Keratinocyte (primary cell): ENCODE data around the gene NGEF. TPM values are rescaled to one million over a fixed set of nuclear protein-coding genes. Genes with fewer than 3 reads are reported as not detected.

Experiments used
- DNase-seq: peaks from one replicate; pipeline ENCODE4 v3.0.0-alpha.2; 2011; ENCODE audit warnings: low read depth, missing footprints, low spot score
- FAIRE-seq: peaks from 2 replicates; lab custom pipeline; 2011; peaks lifted over from hg19 to GRCh38; lab: Jason Lieb, UNC
- H2AFZ ChIP-seq: 2 replicates; pipeline ENCODE4 v1.6.0; 2012; ENCODE audit warnings: low read length, control low read depth, inconsistent platforms; ENCODE audit not compliant: control insufficient read depth
- H3K27ac ChIP-seq: 2 replicates; pipeline ENCODE4 v1.5.1; 2011; ENCODE audit warnings: low read length; ENCODE audit not compliant: control insufficient read depth, insufficient read depth
- H3K27me3 ChIP-seq: 3 replicates; pipeline ENCODE4 v1.6.0; 2011; ENCODE audit warnings: low read length; ENCODE audit not compliant: control insufficient read depth, insufficient read depth; ENCODE audit errors: extremely low read depth
- H3K36me3 ChIP-seq, 2 experiments: 2 replicates in 1 of 2; 3 replicates in 1 of 2; pipeline ENCODE4 v1.5.1; 2011; ENCODE audit warnings: low read length in 2 of 2, mild to moderate bottlenecking in 1 of 2; ENCODE audit not compliant: control insufficient read depth in 2 of 2, insufficient read depth in 2 of 2; ENCODE audit errors: extremely low read depth in 1 of 2
- H3K4me1 ChIP-seq: 3 replicates; pipeline ENCODE4 v1.5.1; 2011; ENCODE audit warnings: low read length; ENCODE audit not compliant: control insufficient read depth, insufficient read depth; ENCODE audit errors: extremely low read depth
- H3K4me2 ChIP-seq: 3 replicates; pipeline ENCODE4 v1.6.0; 2011; ENCODE audit warnings: low read depth, low read length; ENCODE audit not compliant: control insufficient read depth, insufficient read depth; ENCODE audit errors: extremely low read depth
- H3K4me3 ChIP-seq, 3 experiments: fragments of 200-600 bp in 1 of 3; sonication (generic) in 1 of 3; 2 replicates in 2 of 3; 3 replicates in 1 of 3; pipeline ENCODE4 v1.5.1; 2011 to 2016; ENCODE audit warnings: low read length in 3 of 3, mild to moderate bottlenecking in 3 of 3, control low read depth in 2 of 3, inconsistent platforms in 1 of 3, low read depth in 1 of 3, mixed read lengths in 1 of 3, mixed run types in 1 of 3, moderate library complexity in 1 of 3; ENCODE audit not compliant: control insufficient read depth in 2 of 3, insufficient read depth in 2 of 3; ENCODE audit errors: extremely low read depth in 1 of 3
- H3K79me2 ChIP-seq: 2 replicates; pipeline ENCODE4 v1.6.0; 2012; ENCODE audit warnings: low read length; ENCODE audit not compliant: control insufficient read depth, insufficient read depth
- H3K9ac ChIP-seq: 3 replicates; pipeline ENCODE4 v1.6.0; 2011; ENCODE audit warnings: low read length; ENCODE audit not compliant: control insufficient read depth, insufficient read depth; ENCODE audit errors: extremely low read depth
- H3K9me1 ChIP-seq: 3 replicates; pipeline ENCODE4 v1.6.0; 2011; ENCODE audit warnings: low read length; ENCODE audit not compliant: control insufficient read depth, insufficient read depth; ENCODE audit errors: extremely low read depth
- H3K9me3 ChIP-seq: 2 replicates; pipeline ENCODE4 v1.5.1; 2012; ENCODE audit warnings: low read depth, low read length; ENCODE audit not compliant: control insufficient read depth
- H4K20me1 ChIP-seq: 3 replicates; pipeline ENCODE4 v1.6.0; 2011; ENCODE audit warnings: low read length; ENCODE audit not compliant: control insufficient read depth, insufficient read depth; ENCODE audit errors: extremely low read depth
- CTCF ChIP-seq, 3 experiments: IDR thresholded peaks in 1 of 3; conservative IDR thresholded peaks in 1 of 3; optimal IDR thresholded peaks in 1 of 3; 2 replicates in 2 of 3; 3 replicates in 1 of 3; pipeline versions ENCODE3 to v1.5.1; 2011; ENCODE audit warnings: low read length in 3 of 3, mild to moderate bottlenecking in 3 of 3, moderate library complexity in 2 of 3, control low read depth in 1 of 3, inconsistent platforms in 1 of 3; ENCODE audit not compliant: insufficient read depth in 2 of 3; ENCODE audit errors: extremely low read depth in 1 of 3
- EZH2 ChIP-seq: IDR thresholded peaks from one replicate; pipeline ENCODE4 v1.6.1; 2012; ENCODE audit warnings: inconsistent platforms, mild to moderate bottlenecking, low read length, moderate library complexity
- dilution Hi-C: fragments of 300-500 bp; cut with MboI; formaldehyde crosslinking; loops from one replicate; pipeline ENCODE4 v1.7.0; 2020; ENCODE audit warnings: low sequenced_read_pairs; ENCODE audit not compliant: extremely low pct_ligation_motif_present
- polyA plus RNA-seq, 5 experiments: library from polyadenylated mRNA; depleted of rRNA in 3 of 5; stranded (reverse) in 3 of 5; stranded (forward) in 1 of 5; unstranded in 1 of 5; fragments of >200 nt; gene quantifications; 1 replicate in 1 of 5; 2 replicates in 3 of 5; 3 replicates in 1 of 5; pipeline versions ENCODE4 v1.2.1 to v1.2.3, GENCODE V29; 2011 to 2012; ENCODE audit warnings: missing spikeins in 2 of 5, low read depth in 1 of 5, low replicate concordance in 1 of 5

Gene NGEF
- polyA plus RNA-seq, 1 donor (not counting 4 experiments of a cell fraction or from before 2014, with no cell fraction given), result 0.17 TPM

- H3K4me1 ChIP-seq, result peaks cover 1% of the 10 kb centered on the region
- FAIRE-seq, result no peak
- H2AFZ ChIP-seq, result no peak overlapping the region
- H3K27ac ChIP-seq, result no peak overlapping the region
- peaks cover 10% of the 10 kb centered on the region for H3K27me3 ChIP-seq
- H3K9me3 ChIP-seq, result no peaks in the 10 kb centered on the region
- H4K20me1 ChIP-seq, result no peaks in the 10 kb centered on the region
- no peak overlapping the region for H3K9ac ChIP-seq
- dilution Hi-C loops, result no loop called here
- no peaks in the 10 kb centered on the region for H3K9me1 ChIP-seq
- H3K4me2 ChIP-seq, result no peak overlapping the region
- DNase-seq, result no peak
- no peaks in the 10 kb centered on the region for H3K79me2 ChIP-seq
- no peak overlapping the region for H3K4me3 ChIP-seq
- TF ChIP-seq CTCF (optimal IDR thresholded peaks at IDR 0.05 in 1 of 3, IDR thresholded peaks at IDR 0.05 in 1 of 3, conservative IDR thresholded peaks at IDR 0.05 in 1 of 3; ENCODE audit: extremely low read depth in 1 of 3, insufficient read depth in 2 of 3, low read length in 3 of 3) (no peak), EZH2 (no peak)
- no peaks in the 10 kb centered on the region for H3K36me3 ChIP-seq
Measured at GRCh38 chr2:233056961-233057605, 44.0 kb upstream of the NGEF start.

- H3K9ac ChIP-seq, result no peak overlapping the region
- H2AFZ ChIP-seq, result no peak overlapping the region
- dilution Hi-C loops, result no loop called here
- no peak for FAIRE-seq
- no peaks in the 10 kb centered on the region for H3K36me3 ChIP-seq
- no peak for DNase-seq
- no peak overlapping the region for H3K27ac ChIP-seq
- no peaks in the 10 kb centered on the region for H4K20me1 ChIP-seq
- no peaks in the 10 kb centered on the region for H3K9me3 ChIP-seq
- no peaks in the 10 kb centered on the region for H3K9me1 ChIP-seq
- no peaks in the 10 kb centered on the region for H3K79me2 ChIP-seq
- H3K4me3 ChIP-seq, result no peak overlapping the region
- H3K4me1 ChIP-seq, result peaks cover 11% of the 10 kb centered on the region
- no peak overlapping the region for H3K4me2 ChIP-seq
- H3K27me3 ChIP-seq, result peaks cover 10% of the 10 kb centered on the region
- no peak for TF ChIP-seq CTCF (optimal IDR thresholded peaks at IDR 0.05 in 1 of 3, IDR thresholded peaks at IDR 0.05 in 1 of 3, conservative IDR thresholded peaks at IDR 0.05 in 1 of 3; ENCODE audit: extremely low read depth in 1 of 3, insufficient read depth in 2 of 3, low read length in 3 of 3)
- TF ChIP-seq EZH2, result no peak
Measured at GRCh38 chr2:233055362-233055761, 42.3 kb upstream of the NGEF start.
